HepG2 (cell line): Measurements from ENCODE around the gene SCN4B. TPM values are rescaled to one million over a fixed set of nuclear protein-coding genes. Genes with fewer than 3 reads are reported as not detected.

ENCODE experiments used
- ATAC-seq: fragments of 200-7000 bp; cut with Tn5 transposase; 3 replicates; pipeline ENCODE4 v1.9.1; 2020; ENCODE audit warnings: mild to moderate bottlenecking, moderate library complexity
- BruUV-seq: library from RNA; stranded (reverse); fragments of 400-500 nt; replicated peaks from 2 replicates; lab custom pipeline; 2021; lab: Mats Ljungman, UMichigan
- CTCF ChIA-PET: fragments of 300-600 bp; formaldehyde crosslinking; extraction: SDS; loops from one replicate; lab custom pipeline; 2021; ENCODE audit warnings: low total read pairs, inconsistent platforms, low intra/inter-chr PET ratio; lab: Yijun Ruan, JAX
- POLR2A ChIA-PET: fragments of 350-600 bp; sonication (Branson Sonifier 250); formaldehyde crosslinking; loops from one replicate; lab custom pipeline; 2020; ENCODE audit warnings: antibody characterized with exemption, inconsistent platforms; lab: Yijun Ruan, JAX
- DNase-seq: peaks from one replicate; pipeline ENCODE4 v3.0.0-alpha.2; 2015; ENCODE audit warnings: low spot score
- FAIRE-seq: peaks from 3 replicates; lab custom pipeline; 2011; peaks lifted over from hg19 to GRCh38; lab: Jason Lieb, UNC
- H2AFZ ChIP-seq: one replicate; pipeline ENCODE4 v1.6.1; 2011; ENCODE audit warnings: low read length, inconsistent platforms
- H3K27ac ChIP-seq: fragments of 300-600 bp; 3 replicates; pipeline ENCODE4 v1.8.0; 2011; ENCODE audit warnings: mixed run types, mild to moderate bottlenecking, mixed read lengths, low read length, inconsistent platforms; ENCODE audit not compliant: insufficient read depth; ENCODE audit errors: extremely low read length
- H3K27me3 ChIP-seq, 2 experiments: fragments of 200-600 bp in 1 of 2; 2 replicates in 1 of 2; 3 replicates in 1 of 2; pipeline versions ENCODE4 v1.6.0 to v1.8.0; 2011; ENCODE audit warnings: low read length in 2 of 2, mild to moderate bottlenecking in 2 of 2, moderate library complexity in 2 of 2, inconsistent platforms in 1 of 2; ENCODE audit not compliant: insufficient read depth in 2 of 2, control insufficient read depth in 1 of 2
- H3K36me3 ChIP-seq, 2 experiments: fragments of 200-600 bp in 1 of 2; replicated peaks in 1 of 2; 2 replicates in 1 of 2; 3 replicates in 1 of 2; pipeline versions ENCODE4 v1.5.1 to v1.8.0; 2011; ENCODE audit warnings: low read length in 2 of 2, inconsistent platforms in 1 of 2; ENCODE audit not compliant: insufficient read depth in 2 of 2, control insufficient read depth in 1 of 2
- H3K4me1 ChIP-seq: 2 replicates; pipeline ENCODE4 v1.5.1; 2012; ENCODE audit warnings: low read length, inconsistent platforms; ENCODE audit not compliant: insufficient read depth
- H3K4me2 ChIP-seq: 2 replicates; pipeline ENCODE4 v1.6.0; 2011; ENCODE audit warnings: low read depth, low read length, inconsistent platforms
- H3K4me3 ChIP-seq, 3 experiments: fragments of 200-600 bp in 1 of 3; sonication (generic), shearing (Covaris generic) in 1 of 3; replicated peaks in 1 of 3; 2 replicates each; pipeline ENCODE4 v1.5.1; 2011 to 2016; ENCODE audit warnings: low read length in 3 of 3, inconsistent platforms in 2 of 3, low read depth in 2 of 3, mild to moderate bottlenecking in 2 of 3, control low read depth in 1 of 3, mixed read lengths in 1 of 3; ENCODE audit not compliant: insufficient read depth in 1 of 3
- H3K79me2 ChIP-seq: one replicate; pipeline ENCODE4 v1.6.1; 2011; ENCODE audit warnings: low read length, inconsistent platforms; ENCODE audit not compliant: insufficient read depth
- H3K9ac ChIP-seq: 2 replicates; pipeline ENCODE4 v1.6.0; 2011; ENCODE audit warnings: mild to moderate bottlenecking, low read depth, low read length, inconsistent platforms; ENCODE audit not compliant: insufficient read depth
- H3K9me3 ChIP-seq: 2 replicates; pipeline ENCODE4 v1.5.1; 2012; ENCODE audit warnings: mild to moderate bottlenecking, low read length
- H4K20me1 ChIP-seq: 2 replicates; pipeline ENCODE4 v1.6.0; 2011; ENCODE audit warnings: inconsistent platforms, mild to moderate bottlenecking, low read length, moderate library complexity; ENCODE audit not compliant: insufficient read depth
- ARID5B ChIP-seq: IDR thresholded peaks from 2 replicates; pipeline ENCODE4 v1.4.0; 2020; ENCODE audit warnings: mild to moderate bottlenecking, missing genetic modification reagents
- CHD4 ChIP-seq: fragments of 200-600 bp; sonication (generic); IDR thresholded peaks from 2 replicates; pipeline ENCODE4 v1.7.0; 2017; ENCODE audit warnings: mild to moderate bottlenecking, low read length, borderline replicate concordance
- CREM ChIP-seq, 2 experiments: sonication (generic) in 1 of 2; formaldehyde crosslinking in 1 of 2; IDR thresholded peaks; 2 replicates each; pipeline versions ENCODE4 v1.4.0 to v1.6.1; 2016 to 2020; ENCODE audit warnings: antibody characterized with exemption in 1 of 2, mild to moderate bottlenecking in 1 of 2, missing genetic modification reagents in 1 of 2
- HDAC1 ChIP-seq: sonication (generic); formaldehyde crosslinking; IDR thresholded peaks from 2 replicates; pipeline ENCODE4 v1.5.1; 2020; ENCODE audit warnings: mild to moderate bottlenecking, missing genetic modification reagents
- KLF6 ChIP-seq: IDR thresholded peaks from 2 replicates; pipeline ENCODE4 v1.8.0; 2016; ENCODE audit warnings: missing biosample characterization, missing genetic modification reagents
- MED1 ChIP-seq: sonication (generic); formaldehyde crosslinking; IDR thresholded peaks from 2 replicates; pipeline ENCODE4 v1.4.0; 2020; ENCODE audit warnings: missing genetic modification reagents
- RXRB ChIP-seq: IDR thresholded peaks from 2 replicates; pipeline ENCODE4 v1.6.1; 2016; ENCODE audit warnings: borderline replicate concordance, missing genetic modification reagents, missing compliant biosample characterization
- SNRNP70 ChIP-seq: fragments of 200-400 bp; formaldehyde crosslinking; IDR thresholded peaks from 2 replicates; pipeline ENCODE4 v1.6.1; 2017; ENCODE audit warnings: mild to moderate bottlenecking, low read depth, low read length, moderate library complexity
- TBP ChIP-seq: sonication (generic); formaldehyde crosslinking; IDR thresholded peaks from 2 replicates; pipeline ENCODE4 v1.5.0; 2020; ENCODE audit warnings: missing genetic modification reagents
- TEAD3 ChIP-seq: optimal IDR thresholded peaks from 2 replicates; pipeline ENCODE3; 2016; ENCODE audit warnings: borderline replicate concordance
- TEF ChIP-seq: sonication (generic); formaldehyde crosslinking; IDR thresholded peaks from 2 replicates; pipeline ENCODE4 v1.5.0; 2020; ENCODE audit warnings: missing genetic modification reagents
- TMF1 ChIP-seq: sonication (generic); formaldehyde crosslinking; IDR thresholded peaks from 2 replicates; pipeline ENCODE4 v1.8.1; 2022; ENCODE audit warnings: low read depth, missing genetic modification reagents
- ZMYM3 ChIP-seq: sonication (generic); formaldehyde crosslinking; IDR thresholded peaks from 2 replicates; pipeline ENCODE4 v1.5.1; 2020; ENCODE audit warnings: mild to moderate bottlenecking, missing genetic modification reagents
- ZNF629 ChIP-seq: sonication (generic); formaldehyde crosslinking; conservative IDR thresholded peaks from 2 replicates; pipeline ENCODE4 v1.5.0; 2020; ENCODE audit warnings: missing genetic modification reagents
- ZNF660 ChIP-seq: sonication (generic); formaldehyde crosslinking; IDR thresholded peaks from 2 replicates; pipeline ENCODE4 v1.5.1; 2020; ENCODE audit warnings: mild to moderate bottlenecking, low read depth, missing genetic modification reagents, borderline replicate concordance
- WGBS: methylation state at CpG from one replicate; pipeline ENCODE4 v1.1.6; 2017; ENCODE audit warnings: low lambda C conversion rate; 5-methylcytosine and 5-hydroxymethylcytosine counted together
- in situ Hi-C: cut with HindIII; loops from 2 replicates; pipeline ENCODE4 v1.10.0; 2017; ENCODE audit warnings: low pct_unique_long_range_greater_than_20kb; ENCODE audit not compliant: extremely low pct_ligation_motif_present
- intact Hi-C: fragments of 100-400 bp; cut with micrococcal nuclease; formaldehyde crosslinking; loops from one replicate; pipeline ENCODE4 v1.10.0; 2022; ENCODE audit not compliant: unreplicated experiment
- polyA plus RNA-seq, 8 experiments: library from polyadenylated mRNA; depleted of rRNA in 3 of 8; stranded (reverse) in 7 of 8; unstranded in 1 of 8; fragments of >200 nt; fragmentation: Illumina TruSeq in 4 of 8; extraction: Trizol in 4 of 8; gene quantifications; 2 replicates each; pipeline versions ENCODE4 v1.2.1 to v1.2.3, GENCODE V29; 2011 to 2016; ENCODE audit warnings: low read depth in 4 of 8, missing spikeins in 1 of 8, mixed read lengths in 1 of 8; ENCODE audit not compliant: insufficient read depth in 1 of 8
- total RNA-seq, 5 experiments: library from RNA; depleted of rRNA; stranded (reverse); fragments of >200 nt; fragmentation: Illumina TruSeq; extraction: Trizol; gene quantifications; 2 replicates each; pipeline ENCODE4 v1.2.3, GENCODE V29; 2016; ENCODE audit warnings: low read depth in 1 of 5
- TF ChIP-seq, protein P1 (sequence below): IDR thresholded peaks from 2 replicates; pipeline ENCODE4 v1.6.1; 2012; ENCODE audit warnings: inconsistent platforms

SCN4B gene
- total and polyA plus RNA-seq, 2 of the 13 experiments (the other 11 are each of a cell fraction or from before 2014, with no cell fraction given) = 0.04 to 0.29 TPM

- no peak for FAIRE-seq
- H3K27ac ChIP-seq = no peak overlapping the region
- peaks cover 78% of the 10 kb centered on the region for H3K4me1 ChIP-seq
- ChIA-PET POLR2A (no interaction called here), CTCF (no interaction called here)
- in situ Hi-C loops (no loop called here), intact Hi-C loops (no loop called here)
- H3K9ac ChIP-seq = no peak overlapping the region
- TF ChIP-seq KLF6 (CRISPR knock-in tag) = no peak
- peak; percentile 61; the same call in 1 of the 2 replicates for TF ChIP-seq CHD4
- no peak for TF ChIP-seq ZNF660 (CRISPR knock-in tag)
- peak; percentile 21; the same call in 1 of the 2 replicates for TF ChIP-seq ZMYM3
- TF ChIP-seq CREM (IDR thresholded peaks at IDR 0.05) = no peak
- no peak for TF ChIP-seq CREM (CRISPR knock-in tag; IDR thresholded peaks at IDR 0.05)
- TF ChIP-seq ZNF629 = peak; percentile 86
- no peak for DNase-seq
- H4K20me1 ChIP-seq = no peaks in the 10 kb centered on the region
- BruUV-seq = no TSS peak
- H3K9me3 ChIP-seq = peaks cover 12% of the 10 kb centered on the region
- H3K4me3 ChIP-seq = no peak overlapping the region
- ATAC-seq = no peak
- no peaks in the 10 kb centered on the region for H3K36me3 ChIP-seq
- peak overlapping the region; percentile 72 for H3K4me2 ChIP-seq
- no peak overlapping the region for H2AFZ ChIP-seq
- no peaks in the 10 kb centered on the region for H3K79me2 ChIP-seq
- peaks cover 0 to 26% of the 10 kb centered on the region in 2 experiments; a peak in 3 of 5 replicates for H3K27me3 ChIP-seq
These were observed 68.0 kb downstream of the SCN4B start for GRCh38 chr11:118084656-118085055.

DNA sequence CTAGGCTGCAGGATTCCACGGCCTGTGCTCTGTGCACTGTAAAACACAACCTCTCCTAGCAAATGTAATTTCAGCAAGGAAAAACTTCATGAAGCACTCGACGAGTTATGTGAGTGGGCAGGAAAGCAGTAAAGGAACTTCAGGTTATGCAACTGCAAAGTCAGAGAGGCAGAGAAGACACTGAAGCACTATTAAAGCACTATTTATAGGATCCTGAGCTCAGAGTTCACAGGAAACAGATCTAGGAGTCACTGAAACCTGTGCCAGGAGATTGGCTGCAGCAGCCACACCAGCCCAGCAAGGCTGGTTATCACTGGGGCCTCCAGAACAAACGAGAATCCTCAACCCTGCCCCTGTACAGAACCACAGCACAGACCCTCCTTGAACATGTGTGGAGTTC is 68.4 kb downstream of the SCN4B start:
- CTCF ChIA-PET = no interaction called here
- 5% methylated on average over 4 of the region's 4 CpGs for WGBS
- Histone ChIP-seq H3K4me3 (no peak overlapping the region), H3K36me3 (no peaks in the 10 kb centered on the region), H3K9ac (no peak overlapping the region), H3K79me2 (no peaks in the 10 kb centered on the region), H3K27me3 (peaks cover 0 to 30% of the 10 kb centered on the region in 2 experiments; a peak in 4 of 5 replicates), H4K20me1 (no peaks in the 10 kb centered on the region), H3K4me2 (peak overlapping the region; percentile 72), H2AFZ (no peak overlapping the region), H3K9me3 (peaks cover 12% of the 10 kb centered on the region), H3K4me1 (peaks cover 81% of the 10 kb centered on the region), H3K27ac (no peak overlapping the region)
- peak; percentile 43 for ATAC-seq
- no peak for FAIRE-seq
- peak; percentile 32 for DNase-seq
- in situ Hi-C loops = no loop called here
- intact Hi-C loops = no loop called here
- BruUV-seq = no TSS peak
- POLR2A ChIA-PET = no interaction called here
- peak; percentile 83; the same call in 1 of the 2 replicates for TF ChIP-seq TEF (CRISPR knock-in tag)
- peak; percentile 31 for TF ChIP-seq TEAD3
- TF ChIP-seq MED1 (CRISPR knock-in tag) = 0 out of 2 replicates have a peak, but pooled peaks have one; percentile 19
- no peak for TF ChIP-seq TBP (CRISPR knock-in tag)
- peak; percentile 45; the same call in 1 of the 2 replicates for TF ChIP-seq RXRB
- TF ChIP-seq SNRNP70 = no peak
- TF ChIP-seq HDAC1 (CRISPR knock-in tag) = 0 out of 2 replicates have a peak, but pooled peaks have one; percentile 18
- TF ChIP-seq TMF1 = no peak
- peak; percentile 62 for TF ChIP-seq ARID5B (CRISPR knock-in tag)
- TF ChIP-seq, protein P1, sequence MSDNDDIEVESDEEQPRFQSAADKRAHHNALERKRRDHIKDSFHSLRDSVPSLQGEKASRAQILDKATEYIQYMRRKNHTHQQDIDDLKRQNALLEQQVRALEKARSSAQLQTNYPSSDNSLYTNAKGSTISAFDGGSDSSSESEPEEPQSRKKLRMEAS = peak; percentile 8; the same call in 1 of the 2 replicates
